SK-N-SH treated with all-trans-retinoic acid at 6 μM for 48 hours (cell line): Measurements from ENCODE around the gene CFAP61.

Source experiments
- ATAC-seq: fragments of 200-7000 bp; cut with Tn5 transposase; 3 replicates; pipeline ENCODE4 v1.9.1; 2020; ENCODE audit warnings: mild to moderate bottlenecking, moderate library complexity
- ARNTL ChIP-seq: fragments of 450-650 bp; formaldehyde crosslinking; IDR thresholded peaks from 2 replicates; pipeline ENCODE4 v1.5.0; 2020; ENCODE audit warnings: low read depth, mild to moderate bottlenecking, moderate library complexity, borderline replicate concordance
- BACH2 ChIP-seq: fragments of 250-450 bp; sonication (Bioruptor Pico); IDR thresholded peaks from 2 replicates; pipeline ENCODE4 v1.9.0; 2021; ENCODE audit warnings: mild to moderate bottlenecking, borderline replicate concordance
- GLIS3 ChIP-seq: fragments of 250-450 bp; sonication (Bioruptor Pico); IDR thresholded peaks from 2 replicates; pipeline ENCODE4 v1.5.0; 2020; ENCODE audit warnings: mild to moderate bottlenecking, moderate library complexity
- ISL1 ChIP-seq: fragments of 250-450 bp; sonication (Bioruptor Pico); IDR thresholded peaks from 2 replicates; pipeline ENCODE4 v2.1.2; 2022; ENCODE audit warnings: mild to moderate bottlenecking, moderate library complexity
- PPARA ChIP-seq: fragments of 250-450 bp; sonication (Bioruptor Pico); IDR thresholded peaks from 2 replicates; pipeline ENCODE4 v1.5.0; 2020; ENCODE audit warnings: mild to moderate bottlenecking, borderline replicate concordance
- RARB ChIP-seq: fragments of 250-450 bp; sonication (Bioruptor Pico); IDR thresholded peaks from 2 replicates; pipeline ENCODE4 v1.8.0; 2021; ENCODE audit warnings: mild to moderate bottlenecking, moderate library complexity
- SNAI2 ChIP-seq: fragments of 250-450 bp; sonication (Bioruptor Pico); IDR thresholded peaks from 2 replicates; pipeline ENCODE4 v1.5.0; 2020; ENCODE audit warnings: mild to moderate bottlenecking, moderate library complexity
- ZC3H10 ChIP-seq: fragments of 250-450 bp; sonication (Bioruptor Pico); IDR thresholded peaks from 2 replicates; pipeline ENCODE4 v1.5.1; 2021; ENCODE audit warnings: mild to moderate bottlenecking, moderate library complexity
- ZFP3 ChIP-seq: fragments of 250-450 bp; sonication (Bioruptor Pico); IDR thresholded peaks from 2 replicates; pipeline ENCODE4 v1.5.0; 2020; ENCODE audit warnings: mild to moderate bottlenecking, moderate library complexity
- ZFP30 ChIP-seq: fragments of 450-650 bp; formaldehyde crosslinking; IDR thresholded peaks from 2 replicates; pipeline ENCODE4 v1.5.0; 2022; ENCODE audit warnings: mild to moderate bottlenecking, moderate library complexity
- ZNF565 ChIP-seq: fragments of 450-650 bp; formaldehyde crosslinking; conservative IDR thresholded peaks from 2 replicates; pipeline ENCODE4 v1.5.0; 2020; ENCODE audit warnings: low read depth, mild to moderate bottlenecking, moderate library complexity
- ZNF70 ChIP-seq: fragments of 450-650 bp; formaldehyde crosslinking; IDR thresholded peaks from 2 replicates; pipeline ENCODE4 v1.5.0; 2020; ENCODE audit warnings: mild to moderate bottlenecking, moderate library complexity
- TF ChIP-seq, protein P1 (sequence below): fragments of 250-450 bp; sonication (Bioruptor Pico); IDR thresholded peaks from 2 replicates; pipeline ENCODE4 v1.5.0; 2020; ENCODE audit warnings: mild to moderate bottlenecking, moderate library complexity
- TF ChIP-seq, protein P2 (sequence below): fragments of 250-450 bp; sonication (Bioruptor Pico); IDR thresholded peaks from 2 replicates; pipeline ENCODE4 v1.5.1; 2021; ENCODE audit warnings: mild to moderate bottlenecking, moderate library complexity
- TF ChIP-seq, protein P3 (sequence below): fragments of 250-450 bp; sonication (Bioruptor Pico); IDR thresholded peaks from 2 replicates; pipeline ENCODE4 v1.5.1; 2020; ENCODE audit warnings: low read depth, mild to moderate bottlenecking, moderate library complexity
- TF ChIP-seq, protein P4 (sequence below): fragments of 250-450 bp; sonication (Bioruptor Pico); IDR thresholded peaks from 2 replicates; pipeline ENCODE4 v1.8.0; 2020; ENCODE audit warnings: mild to moderate bottlenecking, moderate library complexity, borderline replicate concordance
- TF ChIP-seq, protein P5 (sequence below): fragments of 250-450 bp; sonication (Bioruptor Pico); IDR thresholded peaks from 2 replicates; pipeline ENCODE4 v1.8.0; 2021; ENCODE audit warnings: low read depth, mild to moderate bottlenecking, moderate library complexity, borderline replicate concordance

Gene CFAP61

DNA sequence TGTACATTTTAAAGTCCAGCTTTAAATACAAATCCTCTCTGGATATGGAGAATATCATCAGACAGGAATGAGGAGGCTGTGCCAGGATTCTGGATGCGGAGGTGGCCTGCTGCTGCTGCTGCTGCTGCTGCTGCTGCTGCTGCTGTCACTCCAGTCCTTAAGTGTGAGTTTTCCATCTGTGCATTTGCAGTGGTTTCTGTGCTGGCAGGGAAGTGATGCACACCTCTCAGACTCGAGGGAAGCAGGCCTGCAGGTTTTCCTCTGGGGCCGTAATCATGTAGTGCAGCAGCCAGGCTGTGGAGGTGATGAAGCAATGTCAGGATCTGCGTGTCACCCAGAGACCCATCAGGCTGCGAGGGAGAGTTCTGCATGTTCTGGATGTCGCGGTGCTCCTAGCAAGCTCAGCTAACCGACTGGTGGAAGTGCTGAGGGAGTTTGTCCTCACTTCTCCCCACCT lies 32.0 kb downstream of the CFAP61 start:
- ATAC-seq: no peak
- TF ChIP-seq ZC3H10 (CRISPR knock-in tag): no peak
- TF ChIP-seq, protein P1, sequence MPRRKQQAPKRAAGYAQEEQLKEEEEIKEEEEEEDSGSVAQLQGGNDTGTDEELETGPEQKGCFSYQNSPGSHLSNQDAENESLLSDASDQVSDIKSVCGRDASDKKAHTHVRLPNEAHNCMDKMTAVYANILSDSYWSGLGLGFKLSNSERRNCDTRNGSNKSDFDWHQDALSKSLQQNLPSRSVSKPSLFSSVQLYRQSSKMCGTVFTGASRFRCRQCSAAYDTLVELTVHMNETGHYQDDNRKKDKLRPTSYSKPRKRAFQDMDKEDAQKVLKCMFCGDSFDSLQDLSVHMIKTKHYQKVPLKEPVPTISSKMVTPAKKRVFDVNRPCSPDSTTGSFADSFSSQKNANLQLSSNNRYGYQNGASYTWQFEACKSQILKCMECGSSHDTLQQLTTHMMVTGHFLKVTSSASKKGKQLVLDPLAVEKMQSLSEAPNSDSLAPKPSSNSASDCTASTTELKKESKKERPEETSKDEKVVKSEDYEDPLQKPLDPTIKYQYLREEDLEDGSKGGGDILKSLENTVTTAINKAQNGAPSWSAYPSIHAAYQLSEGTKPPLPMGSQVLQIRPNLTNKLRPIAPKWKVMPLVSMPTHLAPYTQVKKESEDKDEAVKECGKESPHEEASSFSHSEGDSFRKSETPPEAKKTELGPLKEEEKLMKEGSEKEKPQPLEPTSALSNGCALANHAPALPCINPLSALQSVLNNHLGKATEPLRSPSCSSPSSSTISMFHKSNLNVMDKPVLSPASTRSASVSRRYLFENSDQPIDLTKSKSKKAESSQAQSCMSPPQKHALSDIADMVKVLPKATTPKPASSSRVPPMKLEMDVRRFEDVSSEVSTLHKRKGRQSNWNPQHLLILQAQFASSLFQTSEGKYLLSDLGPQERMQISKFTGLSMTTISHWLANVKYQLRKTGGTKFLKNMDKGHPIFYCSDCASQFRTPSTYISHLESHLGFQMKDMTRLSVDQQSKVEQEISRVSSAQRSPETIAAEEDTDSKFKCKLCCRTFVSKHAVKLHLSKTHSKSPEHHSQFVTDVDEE (CRISPR knock-in tag): no peak
- TF ChIP-seq, protein P2, sequence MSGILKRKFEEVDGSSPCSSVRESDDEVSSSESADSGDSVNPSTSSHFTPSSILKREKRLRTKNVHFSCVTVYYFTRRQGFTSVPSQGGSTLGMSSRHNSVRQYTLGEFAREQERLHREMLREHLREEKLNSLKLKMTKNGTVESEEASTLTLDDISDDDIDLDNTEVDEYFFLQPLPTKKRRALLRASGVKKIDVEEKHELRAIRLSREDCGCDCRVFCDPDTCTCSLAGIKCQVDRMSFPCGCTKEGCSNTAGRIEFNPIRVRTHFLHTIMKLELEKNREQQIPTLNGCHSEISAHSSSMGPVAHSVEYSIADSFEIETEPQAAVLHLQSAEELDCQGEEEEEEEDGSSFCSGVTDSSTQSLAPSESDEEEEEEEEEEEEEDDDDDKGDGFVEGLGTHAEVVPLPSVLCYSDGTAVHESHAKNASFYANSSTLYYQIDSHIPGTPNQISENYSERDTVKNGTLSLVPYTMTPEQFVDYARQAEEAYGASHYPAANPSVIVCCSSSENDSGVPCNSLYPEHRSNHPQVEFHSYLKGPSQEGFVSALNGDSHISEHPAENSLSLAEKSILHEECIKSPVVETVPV: no peak
- TF ChIP-seq SNAI2: no peak
- TF ChIP-seq ZFP3 (CRISPR knock-in tag): no peak
- no peak for TF ChIP-seq GLIS3 (CRISPR knock-in tag)
- TF ChIP-seq, protein P3, sequence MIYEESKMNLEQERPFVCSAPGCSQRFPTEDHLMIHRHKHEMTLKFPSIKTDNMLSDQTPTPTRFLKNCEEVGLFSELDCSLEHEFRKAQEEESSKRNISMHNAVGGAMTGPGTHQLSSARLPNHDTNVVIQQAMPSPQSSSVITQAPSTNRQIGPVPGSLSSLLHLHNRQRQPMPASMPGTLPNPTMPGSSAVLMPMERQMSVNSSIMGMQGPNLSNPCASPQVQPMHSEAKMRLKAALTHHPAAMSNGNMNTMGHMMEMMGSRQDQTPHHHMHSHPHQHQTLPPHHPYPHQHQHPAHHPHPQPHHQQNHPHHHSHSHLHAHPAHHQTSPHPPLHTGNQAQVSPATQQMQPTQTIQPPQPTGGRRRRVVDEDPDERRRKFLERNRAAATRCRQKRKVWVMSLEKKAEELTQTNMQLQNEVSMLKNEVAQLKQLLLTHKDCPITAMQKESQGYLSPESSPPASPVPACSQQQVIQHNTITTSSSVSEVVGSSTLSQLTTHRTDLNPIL (CRISPR knock-in tag): no peak
- no peak for TF ChIP-seq RARB (CRISPR knock-in tag)
- TF ChIP-seq, protein P4, sequence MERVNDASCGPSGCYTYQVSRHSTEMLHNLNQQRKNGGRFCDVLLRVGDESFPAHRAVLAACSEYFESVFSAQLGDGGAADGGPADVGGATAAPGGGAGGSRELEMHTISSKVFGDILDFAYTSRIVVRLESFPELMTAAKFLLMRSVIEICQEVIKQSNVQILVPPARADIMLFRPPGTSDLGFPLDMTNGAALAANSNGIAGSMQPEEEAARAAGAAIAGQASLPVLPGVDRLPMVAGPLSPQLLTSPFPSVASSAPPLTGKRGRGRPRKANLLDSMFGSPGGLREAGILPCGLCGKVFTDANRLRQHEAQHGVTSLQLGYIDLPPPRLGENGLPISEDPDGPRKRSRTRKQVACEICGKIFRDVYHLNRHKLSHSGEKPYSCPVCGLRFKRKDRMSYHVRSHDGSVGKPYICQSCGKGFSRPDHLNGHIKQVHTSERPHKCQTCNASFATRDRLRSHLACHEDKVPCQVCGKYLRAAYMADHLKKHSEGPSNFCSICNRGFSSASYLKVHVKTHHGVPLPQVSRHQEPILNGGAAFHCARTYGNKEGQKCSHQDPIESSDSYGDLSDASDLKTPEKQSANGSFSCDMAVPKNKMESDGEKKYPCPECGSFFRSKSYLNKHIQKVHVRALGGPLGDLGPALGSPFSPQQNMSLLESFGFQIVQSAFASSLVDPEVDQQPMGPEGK (CRISPR knock-in tag): no peak
- TF ChIP-seq BACH2: no peak
- no peak for TF ChIP-seq ZFP30 (CRISPR knock-in tag)
- TF ChIP-seq, protein P5, sequence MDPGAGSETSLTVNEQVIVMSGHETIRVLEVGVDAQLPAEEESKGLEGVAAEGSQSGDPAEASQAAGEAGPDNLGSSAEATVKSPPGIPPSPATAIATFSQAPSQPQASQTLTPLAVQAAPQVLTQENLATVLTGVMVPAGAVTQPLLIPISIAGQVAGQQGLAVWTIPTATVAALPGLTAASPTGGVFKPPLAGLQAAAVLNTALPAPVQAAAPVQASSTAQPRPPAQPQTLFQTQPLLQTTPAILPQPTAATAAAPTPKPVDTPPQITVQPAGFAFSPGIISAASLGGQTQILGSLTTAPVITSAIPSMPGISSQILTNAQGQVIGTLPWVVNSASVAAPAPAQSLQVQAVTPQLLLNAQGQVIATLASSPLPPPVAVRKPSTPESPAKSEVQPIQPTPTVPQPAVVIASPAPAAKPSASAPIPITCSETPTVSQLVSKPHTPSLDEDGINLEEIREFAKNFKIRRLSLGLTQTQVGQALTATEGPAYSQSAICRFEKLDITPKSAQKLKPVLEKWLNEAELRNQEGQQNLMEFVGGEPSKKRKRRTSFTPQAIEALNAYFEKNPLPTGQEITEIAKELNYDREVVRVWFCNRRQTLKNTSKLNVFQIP: no peak
- TF ChIP-seq ZNF70 (CRISPR knock-in tag): no peak
- no peak for TF ChIP-seq PPARA
- no peak for TF ChIP-seq ARNTL (CRISPR knock-in tag)

DNA sequence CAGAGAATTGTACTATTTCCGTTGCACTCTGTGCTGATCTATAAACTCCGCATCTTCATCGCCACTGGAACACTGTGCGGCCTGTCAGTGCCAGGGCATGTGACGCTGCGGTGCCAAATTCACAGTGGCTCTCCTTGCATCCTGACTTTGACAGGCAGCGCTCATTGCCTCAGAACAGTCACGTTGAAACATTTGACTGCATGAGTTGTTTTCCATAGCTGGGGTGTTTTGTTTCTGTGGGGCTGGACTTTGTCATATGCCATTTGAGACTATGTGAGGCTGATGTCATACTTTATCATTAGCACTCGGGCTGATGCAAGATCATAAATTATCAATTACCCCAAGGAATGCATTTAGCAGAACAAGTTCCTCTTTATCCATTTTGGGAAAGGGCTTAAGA lies 32.7 kb downstream of the CFAP61 start:
- peak; percentile 74 for TF ChIP-seq ISL1 (CRISPR knock-in tag)
- TF ChIP-seq, protein P1 (CRISPR knock-in tag): 0 out of 2 replicates have a peak, but pooled peaks have one; percentile 26
- TF ChIP-seq ZNF565 (CRISPR knock-in tag): no peak
- TF ChIP-seq, protein P3 (CRISPR knock-in tag): peak; percentile 71; the same call in 1 of the 2 replicates

More for the DNA sequence above, 32.7 kb downstream of the CFAP61 start:
- ATAC-seq: no peak
